ENCODE results near the gene HELZ. TPM values are rescaled to one million over a fixed set of nuclear protein-coding genes. Genes with fewer than 3 reads are reported as not detected.
A peak's percentile ranks its signal among the peaks of the same experiment; 100 is the strongest.
"Not testable (repeated sequence)": the region's sequence is repeated elsewhere in the genome, so short reads cannot be mapped to it uniquely, and the experiment has no call there.

The HELZ gene
- total RNA-seq, 1 donor from 2014 or later = 72.5 TPM

DNA sequence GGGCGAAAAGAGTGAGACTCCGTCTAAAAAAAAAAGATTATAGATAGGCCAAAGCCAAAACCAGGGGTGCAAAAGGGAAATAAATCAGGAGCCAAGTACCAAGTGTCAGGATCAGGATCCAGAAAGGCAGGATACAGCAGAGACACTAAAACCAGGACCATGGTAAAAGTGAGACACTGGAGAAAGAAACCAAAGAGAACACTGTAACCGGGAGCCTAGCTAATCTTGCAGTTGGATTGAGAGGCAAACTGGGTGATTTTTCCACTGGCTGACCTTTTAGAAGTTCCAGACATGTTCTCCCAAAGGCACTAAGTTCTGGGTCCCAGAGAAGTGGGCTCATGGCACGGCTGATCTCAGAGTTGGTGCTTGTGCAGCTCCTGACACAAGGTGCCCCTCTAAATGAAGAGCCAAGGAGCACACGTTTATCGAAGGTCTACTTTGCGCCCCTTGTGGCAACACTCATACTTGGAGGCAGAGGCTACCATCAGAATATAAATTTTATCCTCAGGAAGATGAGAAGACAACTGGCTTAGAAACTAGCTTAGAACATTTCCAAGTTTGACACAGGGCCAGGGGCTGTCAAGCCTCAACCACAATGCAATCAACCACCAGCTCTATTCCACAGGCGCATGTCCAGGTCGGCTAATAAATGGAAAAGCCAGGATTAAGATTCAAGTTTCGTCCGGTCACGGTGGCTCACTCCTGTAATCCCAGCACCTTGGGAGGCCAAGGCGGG lies 27.5 kb upstream of the HELZ start:
- no peaks in the 10 kb centered on the region for H3K4me1 ChIP-seq
- no peak overlapping the region for H3K4me3 ChIP-seq
- TF ChIP-seq, protein P1, sequence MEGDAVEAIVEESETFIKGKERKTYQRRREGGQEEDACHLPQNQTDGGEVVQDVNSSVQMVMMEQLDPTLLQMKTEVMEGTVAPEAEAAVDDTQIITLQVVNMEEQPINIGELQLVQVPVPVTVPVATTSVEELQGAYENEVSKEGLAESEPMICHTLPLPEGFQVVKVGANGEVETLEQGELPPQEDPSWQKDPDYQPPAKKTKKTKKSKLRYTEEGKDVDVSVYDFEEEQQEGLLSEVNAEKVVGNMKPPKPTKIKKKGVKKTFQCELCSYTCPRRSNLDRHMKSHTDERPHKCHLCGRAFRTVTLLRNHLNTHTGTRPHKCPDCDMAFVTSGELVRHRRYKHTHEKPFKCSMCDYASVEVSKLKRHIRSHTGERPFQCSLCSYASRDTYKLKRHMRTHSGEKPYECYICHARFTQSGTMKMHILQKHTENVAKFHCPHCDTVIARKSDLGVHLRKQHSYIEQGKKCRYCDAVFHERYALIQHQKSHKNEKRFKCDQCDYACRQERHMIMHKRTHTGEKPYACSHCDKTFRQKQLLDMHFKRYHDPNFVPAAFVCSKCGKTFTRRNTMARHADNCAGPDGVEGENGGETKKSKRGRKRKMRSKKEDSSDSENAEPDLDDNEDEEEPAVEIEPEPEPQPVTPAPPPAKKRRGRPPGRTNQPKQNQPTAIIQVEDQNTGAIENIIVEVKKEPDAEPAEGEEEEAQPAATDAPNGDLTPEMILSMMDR (IDR thresholded peaks at IDR 0.05) = peak; percentile 19
- no peak overlapping the region for H3K27ac ChIP-seq
- H3K9me3 ChIP-seq = no peaks in the 10 kb centered on the region
- intact Hi-C loops (cut with DNase I) = no loop called here
- H3K27me3 ChIP-seq = no peaks in the 10 kb centered on the region
- DNase-seq (no peak), ATAC-seq (no peak)
- H3K36me3 ChIP-seq = no peaks in the 10 kb centered on the region

DNA sequence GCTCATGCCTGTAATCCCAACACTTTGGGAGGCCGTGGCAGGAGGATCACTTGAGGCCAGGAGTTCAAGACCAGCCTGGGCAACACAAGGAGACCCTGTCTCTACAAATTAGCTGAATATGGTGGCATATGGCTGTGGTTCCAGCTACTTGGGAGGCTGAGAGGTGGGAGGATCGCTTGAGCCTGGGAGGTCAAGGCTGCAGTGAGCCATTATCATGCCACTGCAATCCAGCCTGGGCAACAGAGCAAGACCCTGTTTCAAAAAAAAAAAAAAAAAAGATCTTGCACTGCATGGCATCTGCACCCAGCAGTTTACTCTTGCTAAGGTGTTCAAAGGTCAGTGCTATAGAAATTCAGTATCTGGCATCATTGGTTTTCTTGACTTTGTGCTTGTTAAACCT lies 26.2 kb upstream of the HELZ start:
- intact Hi-C loops (cut with DNase I) = not testable (repeated sequence)

DNA sequence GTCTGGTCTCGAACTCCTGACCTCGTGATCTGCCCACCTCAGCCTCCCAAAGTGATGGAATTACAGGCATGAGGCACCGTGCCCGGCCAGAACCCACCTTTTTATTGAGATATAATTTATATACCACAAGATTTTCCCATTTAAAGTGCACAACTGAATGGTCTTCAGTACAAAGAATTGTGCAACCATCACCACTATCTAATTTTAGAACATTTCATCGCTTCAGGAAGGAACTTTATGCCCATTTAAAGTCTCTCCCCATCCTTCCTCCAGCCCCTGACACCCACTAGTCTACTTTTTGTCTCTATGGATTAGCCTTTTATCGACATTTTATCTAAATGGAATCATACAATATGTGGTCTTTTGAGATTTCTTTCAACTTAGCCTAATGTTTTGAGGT lies 25.4 kb upstream of the HELZ start:
- H3K36me3 ChIP-seq = no peaks in the 10 kb centered on the region
- no peaks in the 10 kb centered on the region for H3K27me3 ChIP-seq
- H3K27ac ChIP-seq = no peak overlapping the region
- ATAC-seq (no peak), DNase-seq (no peak)
- H3K9me3 ChIP-seq = no peaks in the 10 kb centered on the region
- H3K4me3 ChIP-seq = no peak overlapping the region
- H3K4me1 ChIP-seq = no peaks in the 10 kb centered on the region
- intact Hi-C loops (cut with DNase I) = no loop called here
- TF ChIP-seq, protein P1 (IDR thresholded peaks at IDR 0.05) = no peak

More for the DNA sequence above, 26.2 kb upstream of the HELZ start:
- not testable (repeated sequence) for ATAC-seq, H3K36me3 ChIP-seq, H3K27ac ChIP-seq, H3K4me1 ChIP-seq, H3K9me3 ChIP-seq, H3K4me3 ChIP-seq, DNase-seq, H3K27me3 ChIP-seq

DNA sequence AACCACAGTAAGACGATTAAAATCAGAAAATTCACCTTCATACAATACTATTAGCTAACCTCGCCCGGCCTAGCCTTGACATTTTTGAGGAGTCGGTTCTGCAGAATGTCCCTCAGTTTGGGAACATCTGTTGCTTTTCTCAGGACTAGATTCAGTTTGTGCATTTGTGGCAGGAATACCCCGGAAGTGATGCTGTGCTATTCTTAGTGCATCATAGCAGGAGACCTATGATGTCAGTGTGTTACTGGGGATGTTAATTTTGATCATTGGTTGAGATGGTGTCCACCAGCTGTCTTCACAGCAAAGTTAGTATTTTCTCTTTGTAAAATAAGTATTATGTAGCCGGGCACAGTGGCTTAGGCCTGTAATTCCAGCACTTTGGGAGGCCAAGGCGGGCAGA lies 21.5 kb upstream of the HELZ start:
- Histone ChIP-seq H3K27me3 (no peaks in the 10 kb centered on the region), H3K4me3 (no peak overlapping the region), H3K27ac (no peak overlapping the region), H3K9me3 (no peaks in the 10 kb centered on the region), H3K36me3 (no peaks in the 10 kb centered on the region), H3K4me1 (no peaks in the 10 kb centered on the region)
- TF ChIP-seq, protein P1 (IDR thresholded peaks at IDR 0.05) = no peak
- DNase-seq (peak; percentile 15), ATAC-seq (no peak)
- intact Hi-C loops (cut with DNase I) = no loop called here

DNA sequence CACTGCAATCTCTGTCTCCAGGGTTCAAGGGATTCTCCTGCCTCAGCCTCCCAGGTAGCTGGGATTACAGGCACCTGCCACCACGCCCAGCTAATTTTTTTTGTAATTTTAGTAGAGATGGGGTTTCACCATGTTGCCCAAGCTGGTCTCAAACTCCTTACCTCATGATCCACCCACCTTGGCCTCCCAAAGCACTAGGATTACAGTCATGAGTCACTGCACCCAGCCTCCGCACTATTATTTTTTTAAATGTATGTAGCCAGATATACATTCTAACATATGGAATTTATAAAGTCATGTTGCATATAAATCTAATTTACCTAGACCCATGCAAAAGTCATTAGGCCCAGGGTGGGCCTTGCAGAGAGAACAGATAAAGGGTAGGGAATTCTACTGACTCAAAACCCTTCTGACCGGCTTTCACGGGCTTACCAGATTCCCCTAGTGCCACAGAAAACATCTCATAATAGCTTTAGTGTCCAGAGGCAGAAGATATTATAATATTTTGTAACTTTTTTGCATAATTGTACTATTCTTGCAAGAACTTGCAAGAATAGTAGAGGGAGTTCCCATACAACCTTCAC lies 20.5 kb upstream of the HELZ start:
- Histone ChIP-seq H3K36me3 (no peaks in the 10 kb centered on the region), H3K9me3 (no peaks in the 10 kb centered on the region), H3K4me1 (peaks cover 5% of the 10 kb centered on the region), H3K27me3 (no peaks in the 10 kb centered on the region), H3K27ac (no peak overlapping the region), H3K4me3 (no peak overlapping the region)
- intact Hi-C loops (cut with DNase I) = no loop called here
- ATAC-seq (no peak), DNase-seq (peak; percentile 0)
- TF ChIP-seq, protein P1 (IDR thresholded peaks at IDR 0.05) = no peak

DNA sequence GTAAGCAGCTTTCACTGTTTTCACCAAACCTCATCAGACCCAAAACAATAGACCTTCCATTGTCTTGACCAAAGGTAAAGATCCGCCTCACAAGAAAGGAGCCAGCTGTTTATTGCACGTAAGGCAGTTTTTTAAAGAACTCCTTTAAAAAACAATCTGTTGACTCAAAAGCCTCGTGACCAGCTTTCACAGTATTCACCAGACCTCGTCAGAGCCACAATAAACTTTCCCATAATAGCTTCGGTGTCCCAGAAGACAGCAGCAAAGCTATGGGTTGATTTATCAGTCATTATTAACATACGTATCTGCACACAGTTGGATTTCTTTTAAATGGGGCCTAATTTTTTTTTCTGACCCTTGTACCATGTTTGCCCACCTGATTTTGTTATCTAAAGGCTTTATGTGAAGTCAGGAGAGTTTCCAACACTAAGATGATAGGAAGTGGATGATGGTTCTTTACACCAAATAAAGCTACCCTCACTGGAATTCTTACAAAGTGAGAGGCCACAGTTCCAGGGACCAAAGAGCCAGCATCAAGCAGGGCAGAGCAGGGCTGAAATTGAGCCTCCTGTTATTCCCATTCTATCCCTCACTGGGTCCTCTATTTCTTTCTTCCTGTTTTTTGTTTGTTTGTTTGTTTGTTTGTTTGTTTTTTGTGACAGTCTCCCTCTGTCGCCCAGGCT lies 17.6 kb upstream of the HELZ start:
- Histone ChIP-seq H3K27me3 (no peaks in the 10 kb centered on the region), H3K27ac (no peak overlapping the region), H3K4me3 (no peak overlapping the region), H3K36me3 (no peaks in the 10 kb centered on the region), H3K4me1 (peaks cover 29% of the 10 kb centered on the region), H3K9me3 (no peaks in the 10 kb centered on the region)
- ATAC-seq = no peak
- intact Hi-C loops (cut with DNase I) = no loop called here
- DNase-seq = no peak
- TF ChIP-seq, protein P1 (IDR thresholded peaks at IDR 0.05) = no peak

All from upper lobe of right lung (tissue), 1 donor.